GM23338 (cell line): Measurements from ENCODE around the gene MRPS22.

Experiments used
- EZH2phosphoT487 ChIP-seq: fragments of 200-600 bp; sonication (generic); IDR thresholded peaks from one replicate; pipeline ENCODE4 v1.8.1; 2018; ENCODE audit warnings: antibody characterized with exemption; ENCODE audit not compliant: unreplicated experiment
- JUNB ChIP-seq: IDR thresholded peaks from one replicate; pipeline ENCODE4 v1.6.1; 2016; ENCODE audit warnings: antibody characterized with exemption; ENCODE audit not compliant: unreplicated experiment
- POLR2AphosphoS5 ChIP-seq: IDR thresholded peaks from 2 replicates; pipeline ENCODE4 v1.6.1; 2016; ENCODE audit warnings: antibody characterized with exemption, low read depth
- TF ChIP-seq, protein P1 (sequence below), 2 experiments: fragments of 200-600 bp in 1 of 2; sonication (generic) in 1 of 2; conservative IDR thresholded peaks; 2 replicates each; pipeline versions ENCODE4 v1.5.1 to v1.6.1; 2016 to 2017; ENCODE audit warnings: antibody characterized with exemption in 2 of 2, low read depth in 2 of 2, mild to moderate bottlenecking in 2 of 2, moderate library complexity in 1 of 2
- TF ChIP-seq, protein P2 (sequence below): IDR thresholded peaks from one replicate; pipeline ENCODE4 v1.6.1; 2018; ENCODE audit warnings: antibody characterized with exemption; ENCODE audit not compliant: unreplicated experiment

DNA sequence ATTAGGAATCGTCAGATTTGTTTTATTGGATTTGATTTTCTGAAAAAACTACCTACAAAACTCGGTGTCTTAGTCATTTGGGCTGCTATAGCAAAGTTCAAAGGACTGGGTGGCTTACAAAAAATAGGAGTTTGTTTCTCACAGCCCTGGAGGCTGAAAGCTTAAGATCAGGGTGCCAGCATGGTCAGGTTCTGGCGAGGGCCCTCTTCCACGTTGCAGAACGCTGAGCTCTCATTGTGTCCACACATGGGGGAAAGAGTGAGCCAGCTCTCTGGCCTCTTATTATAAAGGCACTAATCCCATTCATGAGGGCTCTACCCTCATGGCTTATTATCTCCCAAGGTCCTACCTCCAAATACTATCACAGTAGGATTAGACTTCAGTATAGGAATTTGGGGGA, 40.6 kb upstream of the MRPS22 start:
- TF ChIP-seq, protein P1, sequence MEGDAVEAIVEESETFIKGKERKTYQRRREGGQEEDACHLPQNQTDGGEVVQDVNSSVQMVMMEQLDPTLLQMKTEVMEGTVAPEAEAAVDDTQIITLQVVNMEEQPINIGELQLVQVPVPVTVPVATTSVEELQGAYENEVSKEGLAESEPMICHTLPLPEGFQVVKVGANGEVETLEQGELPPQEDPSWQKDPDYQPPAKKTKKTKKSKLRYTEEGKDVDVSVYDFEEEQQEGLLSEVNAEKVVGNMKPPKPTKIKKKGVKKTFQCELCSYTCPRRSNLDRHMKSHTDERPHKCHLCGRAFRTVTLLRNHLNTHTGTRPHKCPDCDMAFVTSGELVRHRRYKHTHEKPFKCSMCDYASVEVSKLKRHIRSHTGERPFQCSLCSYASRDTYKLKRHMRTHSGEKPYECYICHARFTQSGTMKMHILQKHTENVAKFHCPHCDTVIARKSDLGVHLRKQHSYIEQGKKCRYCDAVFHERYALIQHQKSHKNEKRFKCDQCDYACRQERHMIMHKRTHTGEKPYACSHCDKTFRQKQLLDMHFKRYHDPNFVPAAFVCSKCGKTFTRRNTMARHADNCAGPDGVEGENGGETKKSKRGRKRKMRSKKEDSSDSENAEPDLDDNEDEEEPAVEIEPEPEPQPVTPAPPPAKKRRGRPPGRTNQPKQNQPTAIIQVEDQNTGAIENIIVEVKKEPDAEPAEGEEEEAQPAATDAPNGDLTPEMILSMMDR (conservative IDR thresholded peaks at IDR 0.05; ENCODE audit: low read depth in 2 of 2), result no peak
- no peak for TF ChIP-seq POLR2AphosphoS5
- no peak for TF ChIP-seq JUNB
- TF ChIP-seq EZH2phosphoT487, result no peak
- TF ChIP-seq, protein P2, sequence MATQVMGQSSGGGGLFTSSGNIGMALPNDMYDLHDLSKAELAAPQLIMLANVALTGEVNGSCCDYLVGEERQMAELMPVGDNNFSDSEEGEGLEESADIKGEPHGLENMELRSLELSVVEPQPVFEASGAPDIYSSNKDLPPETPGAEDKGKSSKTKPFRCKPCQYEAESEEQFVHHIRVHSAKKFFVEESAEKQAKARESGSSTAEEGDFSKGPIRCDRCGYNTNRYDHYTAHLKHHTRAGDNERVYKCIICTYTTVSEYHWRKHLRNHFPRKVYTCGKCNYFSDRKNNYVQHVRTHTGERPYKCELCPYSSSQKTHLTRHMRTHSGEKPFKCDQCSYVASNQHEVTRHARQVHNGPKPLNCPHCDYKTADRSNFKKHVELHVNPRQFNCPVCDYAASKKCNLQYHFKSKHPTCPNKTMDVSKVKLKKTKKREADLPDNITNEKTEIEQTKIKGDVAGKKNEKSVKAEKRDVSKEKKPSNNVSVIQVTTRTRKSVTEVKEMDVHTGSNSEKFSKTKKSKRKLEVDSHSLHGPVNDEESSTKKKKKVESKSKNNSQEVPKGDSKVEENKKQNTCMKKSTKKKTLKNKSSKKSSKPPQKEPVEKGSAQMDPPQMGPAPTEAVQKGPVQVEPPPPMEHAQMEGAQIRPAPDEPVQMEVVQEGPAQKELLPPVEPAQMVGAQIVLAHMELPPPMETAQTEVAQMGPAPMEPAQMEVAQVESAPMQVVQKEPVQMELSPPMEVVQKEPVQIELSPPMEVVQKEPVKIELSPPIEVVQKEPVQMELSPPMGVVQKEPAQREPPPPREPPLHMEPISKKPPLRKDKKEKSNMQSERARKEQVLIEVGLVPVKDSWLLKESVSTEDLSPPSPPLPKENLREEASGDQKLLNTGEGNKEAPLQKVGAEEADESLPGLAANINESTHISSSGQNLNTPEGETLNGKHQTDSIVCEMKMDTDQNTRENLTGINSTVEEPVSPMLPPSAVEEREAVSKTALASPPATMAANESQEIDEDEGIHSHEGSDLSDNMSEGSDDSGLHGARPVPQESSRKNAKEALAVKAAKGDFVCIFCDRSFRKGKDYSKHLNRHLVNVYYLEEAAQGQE, result no peak
